ENCODE measurements around the gene ADAMTS1.

Gene ADAMTS1

DNA sequence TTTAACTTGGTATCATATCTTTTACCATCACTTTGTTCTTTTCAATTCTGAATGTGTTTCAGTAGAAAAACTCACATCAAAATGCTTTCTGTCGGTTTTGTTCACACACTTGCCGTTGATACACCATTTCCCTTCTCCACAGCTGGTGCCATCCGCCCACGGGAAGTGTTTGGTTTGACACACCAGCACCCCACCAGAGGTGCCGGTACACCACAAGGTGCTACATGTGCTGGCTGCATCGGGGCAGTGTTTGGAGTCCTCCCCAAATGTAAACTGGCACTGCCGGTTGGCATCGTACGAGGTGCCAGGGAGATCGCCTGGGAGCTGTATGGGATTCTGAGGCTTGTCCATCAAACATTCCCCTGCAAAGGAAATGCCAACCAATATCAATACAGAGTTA, 5.0 kb downstream of the ADAMTS1 start:
- TF ChIP-seq, protein P1, sequence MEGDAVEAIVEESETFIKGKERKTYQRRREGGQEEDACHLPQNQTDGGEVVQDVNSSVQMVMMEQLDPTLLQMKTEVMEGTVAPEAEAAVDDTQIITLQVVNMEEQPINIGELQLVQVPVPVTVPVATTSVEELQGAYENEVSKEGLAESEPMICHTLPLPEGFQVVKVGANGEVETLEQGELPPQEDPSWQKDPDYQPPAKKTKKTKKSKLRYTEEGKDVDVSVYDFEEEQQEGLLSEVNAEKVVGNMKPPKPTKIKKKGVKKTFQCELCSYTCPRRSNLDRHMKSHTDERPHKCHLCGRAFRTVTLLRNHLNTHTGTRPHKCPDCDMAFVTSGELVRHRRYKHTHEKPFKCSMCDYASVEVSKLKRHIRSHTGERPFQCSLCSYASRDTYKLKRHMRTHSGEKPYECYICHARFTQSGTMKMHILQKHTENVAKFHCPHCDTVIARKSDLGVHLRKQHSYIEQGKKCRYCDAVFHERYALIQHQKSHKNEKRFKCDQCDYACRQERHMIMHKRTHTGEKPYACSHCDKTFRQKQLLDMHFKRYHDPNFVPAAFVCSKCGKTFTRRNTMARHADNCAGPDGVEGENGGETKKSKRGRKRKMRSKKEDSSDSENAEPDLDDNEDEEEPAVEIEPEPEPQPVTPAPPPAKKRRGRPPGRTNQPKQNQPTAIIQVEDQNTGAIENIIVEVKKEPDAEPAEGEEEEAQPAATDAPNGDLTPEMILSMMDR (IDR thresholded peaks at IDR 0.05; ENCODE audit: insufficient read depth, low read depth, low read length, missing control alignments): no peak
- H3K4me3 ChIP-seq (ENCODE audit: low read length): no peak overlapping the region
- no peak for DNase-seq (ENCODE audit: low read depth)

DNA sequence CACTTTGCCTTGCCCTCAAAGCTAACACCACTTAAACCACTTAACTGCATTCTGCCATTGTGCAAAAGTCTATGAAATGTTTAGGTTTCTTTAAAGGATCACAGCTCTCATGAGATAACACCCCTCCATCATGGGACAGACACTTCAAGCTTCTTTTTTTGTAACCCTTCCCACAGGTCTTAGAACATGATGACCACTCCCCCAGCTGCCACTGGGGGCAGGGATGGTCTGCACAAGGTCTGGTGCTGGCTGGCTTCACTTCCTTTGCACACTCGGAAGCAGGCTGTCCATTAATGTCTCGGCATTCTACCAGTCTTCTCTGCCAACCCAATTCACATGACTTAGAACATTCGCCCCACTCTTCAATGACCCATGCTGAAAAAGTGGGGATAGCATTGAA, 7.7 kb downstream of the ADAMTS1 start:
- H3K4me3 ChIP-seq (ENCODE audit: low read length): no peak overlapping the region
- TF ChIP-seq, protein P1 (IDR thresholded peaks at IDR 0.05; ENCODE audit: insufficient read depth, low read depth, low read length, missing control alignments): no peak
- no peak for DNase-seq (ENCODE audit: low read depth)

DNA sequence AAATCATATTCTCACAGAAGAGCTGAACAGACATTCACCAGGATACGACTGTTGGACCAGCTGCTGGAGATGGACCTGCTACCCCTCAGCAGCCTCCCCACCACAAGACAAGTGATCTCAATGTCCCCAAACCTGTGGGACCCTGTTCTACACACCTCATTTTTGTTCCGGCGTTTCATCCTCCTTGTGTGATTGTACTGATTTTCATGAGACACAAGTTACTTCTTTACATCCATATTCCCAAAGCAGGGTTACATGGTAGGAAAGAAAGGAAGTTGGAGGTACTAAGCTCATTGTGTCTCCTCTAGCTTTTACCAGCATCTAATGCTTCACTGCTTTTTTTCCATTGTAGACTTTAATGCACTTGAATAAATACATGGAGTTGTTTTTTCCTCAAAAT, 8.7 kb downstream of the ADAMTS1 start:
- DNase-seq (ENCODE audit: low read depth): no peak
- TF ChIP-seq, protein P1 (IDR thresholded peaks at IDR 0.05; ENCODE audit: insufficient read depth, low read depth, low read length, missing control alignments): no peak
- H3K4me3 ChIP-seq (ENCODE audit: low read length): no peak overlapping the region

DNA sequence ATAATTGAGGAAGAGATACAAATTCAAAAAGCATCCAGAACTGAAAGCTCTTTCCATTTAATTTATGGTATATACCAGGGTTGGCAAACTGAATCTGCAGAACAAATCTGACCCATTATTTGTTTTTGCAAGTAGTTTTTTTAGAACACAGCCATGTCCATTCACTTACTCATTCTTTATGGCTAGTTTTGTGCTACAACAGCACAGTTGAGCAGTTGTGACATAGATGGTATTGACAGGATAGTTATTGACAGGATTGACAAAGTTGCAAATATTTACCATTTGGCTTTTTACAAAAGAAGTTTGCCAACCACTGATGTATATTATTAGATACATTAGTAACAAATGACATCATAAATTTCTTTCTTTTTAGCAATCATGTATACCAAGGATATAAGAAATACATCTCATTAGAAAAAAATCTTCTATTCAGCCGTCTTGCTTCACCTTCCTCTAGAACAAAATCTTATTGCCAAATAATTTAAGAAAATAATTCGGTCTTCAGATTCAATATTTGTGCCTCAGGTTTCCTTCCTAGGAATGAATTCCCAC, 9.4 kb downstream of the ADAMTS1 start:
- DNase-seq (ENCODE audit: low read depth): peak; percentile 46
- TF ChIP-seq, protein P1 (IDR thresholded peaks at IDR 0.05; ENCODE audit: insufficient read depth, low read depth, low read length, missing control alignments): no peak
- H3K4me3 ChIP-seq (ENCODE audit: low read length): no peak overlapping the region

DNA sequence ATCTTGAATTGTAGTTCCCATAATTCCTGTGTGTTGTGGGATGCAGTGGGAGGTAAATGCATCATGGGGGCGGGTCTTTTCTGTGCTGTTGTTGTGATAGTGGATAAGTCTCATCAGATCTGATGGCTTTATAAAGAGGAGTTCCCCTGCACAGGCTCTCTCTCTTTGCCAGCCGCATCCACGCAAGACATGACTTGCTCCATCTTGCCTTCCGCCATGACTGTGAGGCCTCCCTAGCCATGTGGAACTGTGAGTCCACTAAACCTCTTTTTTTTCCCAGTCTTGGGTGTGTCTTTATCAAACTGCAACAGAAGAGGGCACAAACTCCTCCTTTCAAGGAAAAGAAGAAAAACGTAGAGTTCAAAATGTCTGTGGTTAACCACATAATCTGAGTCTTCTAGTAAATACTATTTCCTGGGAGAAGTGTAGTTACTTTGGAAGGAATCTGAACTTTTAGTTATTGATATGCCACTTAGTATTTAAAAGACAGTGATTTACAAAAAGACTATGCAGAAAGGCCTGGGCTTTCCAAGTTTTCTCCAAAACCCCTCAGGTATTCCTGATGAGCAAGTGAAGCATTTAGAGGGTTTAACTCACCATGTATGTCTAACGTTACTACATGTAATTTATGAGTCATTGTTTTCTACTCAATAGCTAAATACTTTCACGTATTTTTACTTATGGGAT, 10.0 kb downstream of the ADAMTS1 start:
- DNase-seq (ENCODE audit: low read depth): peak; percentile 87
- no peak overlapping the region for H3K4me3 ChIP-seq (ENCODE audit: low read length)
- TF ChIP-seq, protein P1 (IDR thresholded peaks at IDR 0.05; ENCODE audit: insufficient read depth, low read depth, low read length, missing control alignments): no peak

DNA sequence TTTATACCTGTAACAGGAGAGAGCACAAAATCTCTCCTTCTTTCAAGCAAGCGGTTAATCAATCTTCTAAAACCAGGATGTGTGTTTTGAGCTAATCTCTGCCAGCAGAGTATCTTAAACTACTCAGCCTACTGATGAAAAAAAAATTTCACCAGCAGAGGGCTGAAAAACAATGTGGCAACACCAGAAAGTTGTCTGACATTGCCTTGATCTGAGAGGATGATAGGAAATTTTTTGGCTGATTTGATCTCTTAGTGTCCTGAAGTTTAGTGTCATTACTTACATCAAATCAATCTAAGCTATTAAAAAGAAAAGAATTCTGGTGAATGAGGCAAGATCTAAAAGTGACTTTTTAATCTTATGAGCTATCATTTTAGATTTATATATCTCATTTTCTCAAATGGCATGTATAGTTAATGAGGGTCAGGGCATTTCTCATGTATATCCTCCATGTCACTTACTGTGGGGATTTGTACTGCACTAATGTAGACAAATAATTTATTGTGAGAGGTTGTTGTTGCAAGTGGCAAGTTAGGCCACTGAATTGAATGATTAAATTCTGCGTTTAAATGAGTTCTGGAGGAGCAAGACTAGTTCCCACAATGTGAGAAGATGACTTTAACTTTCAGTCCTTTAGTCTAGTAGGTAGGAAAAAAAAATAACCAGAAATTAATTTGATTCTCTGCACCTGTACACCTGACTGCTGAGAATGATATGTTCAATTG, 10.9 kb downstream of the ADAMTS1 start:
- peak; percentile 24 for DNase-seq (ENCODE audit: low read depth)
- TF ChIP-seq, protein P1 (IDR thresholded peaks at IDR 0.05; ENCODE audit: insufficient read depth, low read depth, low read length, missing control alignments): peak; percentile 19

More for the DNA sequence above, 10.9 kb downstream of the ADAMTS1 start:
- no peak overlapping the region for H3K4me3 ChIP-seq (ENCODE audit: low read length)
